CD4-positive, alpha-beta T cell (primary cell): Measurements from ENCODE around the gene GNAZ. TPM values are rescaled to one million over a fixed set of nuclear protein-coding genes. Genes with fewer than 3 reads are reported as not detected.

ENCODE experiments used
- ATAC-seq: fragments of 200-7000 bp; cut with Tn5 transposase; one replicate; pipeline ENCODE4 v1.10.0; 2022; ENCODE audit warnings: mild to moderate bottlenecking; ENCODE audit not compliant: poor library complexity
- CTCF ChIA-PET: fragments of 350-600 bp; sonication (Branson Sonifier 250); formaldehyde crosslinking; loops from one replicate; lab custom pipeline; 2021; ENCODE audit warnings: antibody characterized with exemption, inconsistent platforms; lab: Charles Lee
- POLR2A ChIA-PET: fragments of 350-600 bp; sonication (Branson Sonifier 250); formaldehyde crosslinking; loops from one replicate; lab custom pipeline; 2021; ENCODE audit warnings: antibody characterized with exemption, inconsistent platforms; lab: Charles Lee
- DNase-seq, 14 experiments: peaks; one replicate each; pipeline ENCODE4 v3.0.0-alpha.2; 2013 to 2020; ENCODE audit warnings: mixed read lengths in 2 of 14
- H3K27ac ChIP-seq, 2 donors: one replicate each; pipeline versions ENCODE4 v1.5.1 to v1.7.0; 2013; ENCODE audit warnings: low read length in 2 of 2, low read depth in 1 of 2, mild to moderate bottlenecking in 1 of 2
- H3K27me3 ChIP-seq, 2 experiments: 1 replicate in 1 of 2; 2 replicates in 1 of 2; pipeline versions ENCODE4 v1.6.1 to v1.7.0; 2013; ENCODE audit warnings: low read length in 2 of 2, control low read depth in 1 of 2, mild to moderate bottlenecking in 1 of 2, moderate library complexity in 1 of 2; ENCODE audit not compliant: insufficient read depth in 2 of 2, control insufficient read depth in 1 of 2
- H3K36me3 ChIP-seq: one replicate; pipeline ENCODE4 v1.6.1; 2013; ENCODE audit warnings: low read length, control low read depth; ENCODE audit not compliant: insufficient read depth
- H3K4me1 ChIP-seq: one replicate; pipeline ENCODE4 v1.6.1; 2013; ENCODE audit warnings: low read length, control low read depth; ENCODE audit not compliant: insufficient read depth
- H3K4me3 ChIP-seq: one replicate; pipeline ENCODE4 v1.5.1; 2013; ENCODE audit warnings: mild to moderate bottlenecking, low read length, moderate library complexity
- H3K9me3 ChIP-seq, 2 experiments: 1 replicate in 1 of 2; 2 replicates in 1 of 2; pipeline versions ENCODE4 v1.6.1 to v1.7.0; 2013; ENCODE audit warnings: low read length in 2 of 2, mild to moderate bottlenecking in 2 of 2, control low read depth in 1 of 2, moderate library complexity in 1 of 2; ENCODE audit not compliant: control insufficient read depth in 1 of 2, insufficient read depth in 1 of 2
- H3K27ac Mint-ChIP-seq: one replicate; pipeline ENCODE4 v1.8.0; 2020; ENCODE audit warnings: mixed read lengths
- H3K27me3 Mint-ChIP-seq: one replicate; pipeline ENCODE4 v1.8.0; 2021; ENCODE audit warnings: mixed read lengths
- H3K36me3 Mint-ChIP-seq: one replicate; pipeline ENCODE4 v1.8.0; 2021; ENCODE audit warnings: low read depth, mixed read lengths
- H3K4me1 Mint-ChIP-seq: one replicate; pipeline ENCODE4 v1.8.0; 2021; ENCODE audit warnings: low read depth, mixed read lengths
- H3K4me3 Mint-ChIP-seq: one replicate; pipeline ENCODE4 v1.8.0; 2020; ENCODE audit warnings: mild to moderate bottlenecking, mixed read lengths
- H3K9me3 Mint-ChIP-seq: one replicate; pipeline ENCODE4 v1.8.0; 2020; ENCODE audit warnings: mixed read lengths
- CTCF ChIP-seq: fragments of 200-600 bp; IDR thresholded peaks from one replicate; pipeline ENCODE4 v1.8.0; 2022; ENCODE audit warnings: antibody characterized with exemption, mild to moderate bottlenecking
- intact Hi-C, 2 experiments: fragments of 100-400 bp; cut with DNase I in 1 of 2; cut with micrococcal nuclease in 1 of 2; formaldehyde crosslinking; loops; one replicate each; pipeline versions ENCODE4 v1.15.1 to v1.9.0; 2023 to 2025; cut with DNase I, micrococcal nuclease
- total RNA-seq, 174 experiments: library from RNA in 2 of 174; stranded (reverse) in 2 of 174; gene quantifications; one replicate each; pipeline ENCODE4 v1.2.3 and lab custom pipeline; 2021 to 2026

Gene GNAZ
- total RNA-seq, 2 experiments from 2014 or later = 0.20 to 0.38 TPM

- DNase-seq = peak in 2 of 14 experiments; percentile 5 to 30
- Histone ChIP-seq H3K36me3 (no peaks in the 10 kb centered on the region), H3K27ac (no peak overlapping the region), H3K4me1 (peaks cover 3% of the 10 kb centered on the region), H3K9me3 (no peaks in the 10 kb centered on the region), H3K27me3 (no peaks in the 10 kb centered on the region), H3K4me3 (no peak overlapping the region)
- no peak for ATAC-seq
- H3K4me3 Mint-ChIP-seq = no peak overlapping the region
- no peaks in the 10 kb centered on the region for H3K36me3 Mint-ChIP-seq
- H3K27ac Mint-ChIP-seq = no peak overlapping the region
- ChIA-PET POLR2A (no interaction called here), CTCF (no interaction called here)
- no peaks in the 10 kb centered on the region for H3K27me3 Mint-ChIP-seq
- TF ChIP-seq CTCF = no peak
- H3K9me3 Mint-ChIP-seq = no peaks in the 10 kb centered on the region
- intact Hi-C loops = no loop called here
- H3K4me1 Mint-ChIP-seq = peaks cover 2% of the 10 kb centered on the region
Measured at GRCh38 chr22:23064381-23065068, 5.8 kb upstream of the GNAZ start.

GRCh38 chr22:23065069-23065451, 5.3 kb upstream of the GNAZ start:
- Mint-ChIP-seq H3K9me3 (no peaks in the 10 kb centered on the region), H3K4me3 (no peak overlapping the region), H3K36me3 (no peaks in the 10 kb centered on the region), H3K4me1 (peaks cover 6% of the 10 kb centered on the region), H3K27ac (no peak overlapping the region), H3K27me3 (no peaks in the 10 kb centered on the region)
- no peaks in the 10 kb centered on the region for H3K27me3 ChIP-seq
- intact Hi-C loops = no loop called here
- CTCF ChIA-PET = no interaction called here
- H3K4me3 ChIP-seq = no peak overlapping the region
- POLR2A ChIA-PET = no interaction called here
- H3K36me3 ChIP-seq = no peaks in the 10 kb centered on the region
- no peak for ATAC-seq
- H3K4me1 ChIP-seq = peaks cover 7% of the 10 kb centered on the region
- H3K27ac ChIP-seq = no peak overlapping the region
- no peaks in the 10 kb centered on the region for H3K9me3 ChIP-seq
- no peak for TF ChIP-seq CTCF
- peak in 1 of 14 experiments; percentile 2 for DNase-seq

GRCh38 chr22:23065495-23066122, 4.7 kb upstream of the GNAZ start:
- Mint-ChIP-seq H3K27me3 (no peaks in the 10 kb centered on the region), H3K4me3 (no peak overlapping the region), H3K9me3 (no peaks in the 10 kb centered on the region), H3K36me3 (no peaks in the 10 kb centered on the region), H3K4me1 (peaks cover 6% of the 10 kb centered on the region), H3K27ac (no peak overlapping the region)
- DNase-seq = peak in 1 of 14 experiments; percentile 13
- ChIA-PET CTCF (no interaction called here), POLR2A (no interaction called here)
- Histone ChIP-seq H3K27ac (no peak overlapping the region), H3K4me1 (peaks cover 10% of the 10 kb centered on the region), H3K36me3 (no peaks in the 10 kb centered on the region), H3K27me3 (no peaks in the 10 kb centered on the region), H3K4me3 (no peak overlapping the region), H3K9me3 (no peaks in the 10 kb centered on the region)
- intact Hi-C loops = no loop called here
- no peak for TF ChIP-seq CTCF
- ATAC-seq = no peak
